ENCODE results near the gene ARHGEF2. TPM values are rescaled to one million over a fixed set of nuclear protein-coding genes. Genes with fewer than 3 reads are reported as not detected.
A peak's percentile ranks its signal among the peaks of the same experiment; 100 is the strongest.

The ARHGEF2 gene
- total RNA-seq, 4 donors from 2014 or later, result 105 to 195 (median 153) TPM

DNA sequence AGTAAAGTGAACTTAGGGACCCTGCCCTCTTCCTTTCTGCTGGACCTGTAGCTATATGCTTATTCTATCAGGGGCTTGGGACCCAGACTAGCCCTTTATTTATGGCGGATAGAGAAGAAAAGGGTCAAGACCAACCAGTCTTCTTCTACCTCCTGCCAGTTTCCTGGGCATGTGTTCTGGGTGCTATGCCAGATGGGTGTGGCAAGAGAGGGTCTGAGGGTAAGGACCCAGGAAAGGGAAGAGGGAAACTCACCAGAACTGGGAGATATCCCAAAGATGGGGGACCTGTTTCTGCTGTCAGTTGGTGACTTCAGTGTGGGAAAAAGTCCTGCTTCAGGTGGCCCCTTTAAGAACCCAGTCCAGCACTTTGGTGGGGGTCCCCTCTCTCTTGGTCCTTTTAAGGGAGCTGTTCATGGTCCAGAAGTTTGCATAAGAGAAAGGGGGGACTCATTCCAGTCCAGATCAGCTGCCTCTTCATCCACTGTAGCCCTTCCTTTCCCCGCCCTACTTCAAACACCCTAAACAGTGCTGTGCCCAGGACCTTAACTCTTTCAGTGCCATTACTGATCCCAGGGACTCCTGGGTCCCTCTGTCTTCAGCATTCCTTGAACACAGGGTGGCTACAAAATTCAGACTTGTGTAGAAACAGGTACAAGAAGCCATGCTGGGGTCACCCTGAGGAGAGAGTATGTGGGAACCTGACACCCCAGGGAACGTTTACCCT, 24.0 kb upstream of the ARHGEF2 start:
- TF ChIP-seq POLR2A (IDR thresholded peaks at IDR 0.05) (no peak), EP300 (IDR thresholded peaks at IDR 0.05) (no peak)
- TF ChIP-seq, protein P1, sequence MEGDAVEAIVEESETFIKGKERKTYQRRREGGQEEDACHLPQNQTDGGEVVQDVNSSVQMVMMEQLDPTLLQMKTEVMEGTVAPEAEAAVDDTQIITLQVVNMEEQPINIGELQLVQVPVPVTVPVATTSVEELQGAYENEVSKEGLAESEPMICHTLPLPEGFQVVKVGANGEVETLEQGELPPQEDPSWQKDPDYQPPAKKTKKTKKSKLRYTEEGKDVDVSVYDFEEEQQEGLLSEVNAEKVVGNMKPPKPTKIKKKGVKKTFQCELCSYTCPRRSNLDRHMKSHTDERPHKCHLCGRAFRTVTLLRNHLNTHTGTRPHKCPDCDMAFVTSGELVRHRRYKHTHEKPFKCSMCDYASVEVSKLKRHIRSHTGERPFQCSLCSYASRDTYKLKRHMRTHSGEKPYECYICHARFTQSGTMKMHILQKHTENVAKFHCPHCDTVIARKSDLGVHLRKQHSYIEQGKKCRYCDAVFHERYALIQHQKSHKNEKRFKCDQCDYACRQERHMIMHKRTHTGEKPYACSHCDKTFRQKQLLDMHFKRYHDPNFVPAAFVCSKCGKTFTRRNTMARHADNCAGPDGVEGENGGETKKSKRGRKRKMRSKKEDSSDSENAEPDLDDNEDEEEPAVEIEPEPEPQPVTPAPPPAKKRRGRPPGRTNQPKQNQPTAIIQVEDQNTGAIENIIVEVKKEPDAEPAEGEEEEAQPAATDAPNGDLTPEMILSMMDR (IDR thresholded peaks at IDR 0.05), result no peak
- Histone ChIP-seq H3K27ac (peak overlapping the region in 3 of 4 donors; percentile 16 to 40 (median 34)), H3K4me1 (peaks cover 0 to 28% (median 7%) of the 10 kb centered on the region in 4 donors), H3K36me3 (no peaks in the 10 kb centered on the region), H3K9me3 (no peaks in the 10 kb centered on the region), H3K4me3 (no peak overlapping the region), H3K27me3 (no peaks in the 10 kb centered on the region)
- no peak for DNase-seq (ENCODE audit: low spot score in 2 of 2)
- WGBS, 2 donors, result 41 to 52% methylated on average over 3 of the region's 3 CpGs

DNA sequence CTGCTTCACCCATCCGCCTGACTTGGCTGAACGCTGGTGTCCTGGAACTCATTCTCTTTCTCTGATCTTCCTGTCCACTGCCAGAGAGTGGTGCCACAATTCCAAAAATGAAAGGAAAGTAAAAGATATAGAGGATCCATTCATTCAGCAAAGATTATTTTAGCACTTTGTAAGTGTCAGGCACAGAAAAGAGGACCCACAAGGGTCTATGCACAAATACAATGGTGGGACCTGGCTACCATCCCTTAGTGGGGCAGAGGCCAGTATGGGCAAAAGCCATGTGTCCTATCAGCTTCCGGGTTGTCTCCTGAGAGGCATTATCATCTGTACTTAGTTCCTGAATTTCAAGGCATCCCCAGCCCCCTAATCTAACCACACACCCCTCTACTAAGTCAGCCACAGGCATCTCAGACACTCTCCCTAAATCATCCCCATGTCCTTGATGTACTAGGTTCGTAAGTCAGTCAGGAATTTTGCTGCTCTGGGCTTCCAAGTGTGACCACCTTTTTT, 23.4 kb upstream of the ARHGEF2 start:
- peaks cover 0 to 25% (median 6%) of the 10 kb centered on the region in 4 donors for H3K4me1 ChIP-seq
- peak overlapping the region in 3 of 4 donors; percentile 16 to 40 (median 34) for H3K27ac ChIP-seq
- WGBS, 2 donors, result 42% methylated on average over 4 of the region's 4 CpGs
- no peaks in the 10 kb centered on the region for H3K9me3 ChIP-seq
- no peaks in the 10 kb centered on the region for H3K27me3 ChIP-seq
- TF ChIP-seq POLR2A (IDR thresholded peaks at IDR 0.05) (no peak), EP300 (IDR thresholded peaks at IDR 0.05) (no peak)
- TF ChIP-seq, protein P1 (IDR thresholded peaks at IDR 0.05), result no peak
- H3K4me3 ChIP-seq, result peak overlapping the region in 1 of 4 donors; percentile 5
- no peaks in the 10 kb centered on the region for H3K36me3 ChIP-seq
- DNase-seq (ENCODE audit: low spot score in 2 of 2), result no peak

DNA sequence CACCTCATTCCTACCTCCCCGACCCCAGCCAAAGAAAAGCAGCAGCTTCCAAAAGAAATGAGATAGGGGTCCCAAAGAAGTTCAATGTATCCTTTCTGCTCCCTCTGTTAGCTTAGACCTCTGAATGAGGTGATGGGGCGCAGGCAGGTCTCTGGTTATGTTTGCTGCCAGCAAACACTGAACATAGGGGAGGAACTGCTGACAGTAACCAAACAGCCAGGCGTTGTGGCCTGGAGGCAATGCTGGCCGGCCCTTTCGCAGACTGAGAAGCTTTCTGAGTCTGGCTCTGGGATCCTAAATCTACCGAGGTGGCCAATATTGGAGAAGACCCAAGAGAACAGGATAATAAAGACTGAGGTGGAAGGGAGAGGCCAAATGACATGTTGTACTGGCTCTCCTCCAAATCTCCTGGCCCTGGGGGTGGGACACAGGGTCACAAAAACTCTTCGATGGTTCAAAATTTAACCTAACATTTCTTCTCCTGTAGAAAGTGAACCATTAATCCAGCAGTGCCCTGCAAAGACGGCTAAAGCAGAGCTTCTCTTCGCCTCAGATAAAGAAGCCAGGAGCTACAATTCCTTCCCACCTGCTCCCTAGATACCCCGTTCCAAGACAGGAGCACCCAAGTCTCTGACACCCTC, 22.8 kb upstream of the ARHGEF2 start:
- Histone ChIP-seq H3K4me1 (peaks cover 0 to 25% (median 5%) of the 10 kb centered on the region in 4 donors), H3K27me3 (no peaks in the 10 kb centered on the region), H3K4me3 (peak overlapping the region in 1 of 4 donors; percentile 5), H3K9me3 (no peaks in the 10 kb centered on the region), H3K36me3 (no peaks in the 10 kb centered on the region), H3K27ac (peak overlapping the region in 3 of 4 donors; percentile 16 to 40 (median 34))
- DNase-seq (ENCODE audit: low spot score in 2 of 2), result no peak
- TF ChIP-seq, protein P1 (IDR thresholded peaks at IDR 0.05), result no peak
- no peak for TF ChIP-seq POLR2A (IDR thresholded peaks at IDR 0.05)
- no peak for TF ChIP-seq EP300 (IDR thresholded peaks at IDR 0.05)
- 49 to 54% methylated on average over 10 of the region's 10 CpGs for WGBS, 2 donors

DNA sequence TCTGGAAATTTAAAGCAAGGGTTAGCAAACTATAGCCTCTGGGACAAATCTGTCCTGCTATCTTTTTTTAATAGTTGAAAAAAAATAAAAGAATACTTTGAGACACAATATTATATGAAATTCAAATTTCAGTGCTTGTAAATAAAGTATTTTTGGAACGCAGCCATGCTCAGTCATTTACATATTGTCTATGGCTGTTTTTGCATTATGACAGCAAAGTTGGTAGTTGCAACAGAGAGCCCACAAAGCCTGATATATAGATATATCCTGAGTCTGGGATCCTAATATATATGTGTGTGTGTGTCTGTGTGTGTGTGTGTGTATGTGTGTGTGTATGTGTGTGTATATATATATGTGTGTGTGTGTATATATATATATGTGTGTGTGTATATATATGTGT, 21.6 kb upstream of the ARHGEF2 start:
- WGBS, 2 donors, result 66 to 79% methylated on average over 1 of the region's 1 CpG
- DNase-seq (ENCODE audit: low spot score in 2 of 2), result no peak
- Histone ChIP-seq H3K36me3 (no peaks in the 10 kb centered on the region), H3K27ac (no peak overlapping the region), H3K9me3 (no peaks in the 10 kb centered on the region), H3K4me1 (peaks cover 0 to 25% (median 5%) of the 10 kb centered on the region in 4 donors), H3K4me3 (no peak overlapping the region), H3K27me3 (no peaks in the 10 kb centered on the region)
- TF ChIP-seq POLR2A (IDR thresholded peaks at IDR 0.05) (no peak), EP300 (IDR thresholded peaks at IDR 0.05) (no peak)
- TF ChIP-seq, protein P1 (IDR thresholded peaks at IDR 0.05), result no peak

DNA sequence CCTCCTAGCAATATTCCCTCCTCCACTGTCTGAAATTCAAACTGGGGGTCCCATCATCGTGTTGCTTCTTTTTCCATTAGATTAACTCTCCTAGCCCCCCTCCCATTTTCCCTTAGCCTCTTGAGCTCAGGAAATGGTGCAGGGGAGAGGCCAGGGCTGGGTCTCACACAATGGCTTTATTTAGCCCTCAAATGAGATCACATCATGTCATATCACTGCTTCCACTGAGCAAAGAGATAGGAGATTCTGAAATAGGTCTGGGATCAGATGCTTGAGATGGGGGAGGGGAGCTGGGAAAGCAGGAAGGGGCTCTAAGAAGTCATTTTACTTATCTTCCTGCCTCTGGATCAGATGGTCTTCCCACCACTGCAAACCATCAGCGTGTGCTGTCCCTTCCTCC, 17.8 kb upstream of the ARHGEF2 start:
- no peaks in the 10 kb centered on the region for H3K9me3 ChIP-seq
- TF ChIP-seq, protein P1 (IDR thresholded peaks at IDR 0.05), result no peak
- no peak for TF ChIP-seq POLR2A (IDR thresholded peaks at IDR 0.05)
- no peak for TF ChIP-seq EP300 (IDR thresholded peaks at IDR 0.05)

More for the DNA sequence above, 17.8 kb upstream of the ARHGEF2 start:
- Histone ChIP-seq H3K27ac (no peak overlapping the region), H3K4me1 (peaks cover 0 to 18% (median 4%) of the 10 kb centered on the region in 4 donors), H3K36me3 (no peaks in the 10 kb centered on the region), H3K27me3 (no peaks in the 10 kb centered on the region), H3K4me3 (no peak overlapping the region)
- no peak for DNase-seq (ENCODE audit: low spot score in 2 of 2)
- 12 to 24% methylated on average over 2 of the region's 2 CpGs for WGBS, 2 donors
